Spleen (tissue), 7 donors: Measurements from ENCODE around the gene PIPOX.

Experiments
- CTCF ChIP-seq, 11 experiments: fragments of 200-600 bp in 7 of 11; fragments of 450-650 bp in 4 of 11; sonication (generic) in 4 of 11; IDR thresholded peaks in 8 of 11; conservative IDR thresholded peaks in 3 of 11; 1 replicate in 7 of 11; 2 replicates in 4 of 11; pipeline versions ENCODE4 v1.4.0 to v1.8.0; 2016 to 2021; ENCODE audit warnings: antibody characterized with exemption in 11 of 11, inconsistent platforms in 4 of 11, mild to moderate bottlenecking in 1 of 11
- POLR2A ChIP-seq, 3 donors: fragments of 450-650 bp; IDR thresholded peaks; one replicate each; pipeline ENCODE4 v1.5.1; 2017; ENCODE audit warnings: antibody characterized with exemption in 3 of 3, mild to moderate bottlenecking in 1 of 3
- POLR2AphosphoS5 ChIP-seq, 3 donors: sonication (generic); formaldehyde crosslinking; IDR thresholded peaks; one replicate each; pipeline ENCODE4 v1.5.1; 2017; ENCODE audit warnings: antibody characterized with exemption in 3 of 3
- donor health status: DM: no; HTN: no; CAD: no; lungs with moderate emphysema.
- donor health status: DM: no; HTN: no; CAD: no.
- donor health status: DM: no; HTN: no; CAD: no.

GRCh38 chr17:29086628-29087332, 43.8 kb downstream of the PIPOX start:
- TF ChIP-seq CTCF (IDR thresholded peaks at IDR 0.05 in 8 of 11, conservative IDR thresholded peaks at IDR 0.05 in 3 of 11) (no peak), POLR2A (IDR thresholded peaks at IDR 0.05) (no peak), POLR2AphosphoS5 (IDR thresholded peaks at IDR 0.05) (no peak)
